ENCODE results near the gene CNTNAP2.

- TF ChIP-seq CTCF (IDR thresholded peaks at IDR 0.05; ENCODE audit: low read depth, low read length, missing input control): no peak
- TF ChIP-seq ZBTB33 (IDR thresholded peaks at IDR 0.05): no peak
- no peak for TF ChIP-seq RXRA (IDR thresholded peaks at IDR 0.05)
- TF ChIP-seq RAD21 (IDR thresholded peaks at IDR 0.05): no peak
- no peak for TF ChIP-seq YY1 (IDR thresholded peaks at IDR 0.05)
- no peak for TF ChIP-seq REST (IDR thresholded peaks at IDR 0.05)
- TF ChIP-seq MAX (IDR thresholded peaks at IDR 0.05): no peak
- TF ChIP-seq GABPA (IDR thresholded peaks at IDR 0.05 in 1 of 2, conservative IDR thresholded peaks at IDR 0.05 in 1 of 2): no peak
- no peak for TF ChIP-seq HNF4A (conservative IDR thresholded peaks at IDR 0.05)
- TF ChIP-seq TAF1 (conservative IDR thresholded peaks at IDR 0.05): no peak
- no peak for TF ChIP-seq SP1 (IDR thresholded peaks at IDR 0.05)
- TF ChIP-seq NR2F2 (IDR thresholded peaks at IDR 0.05): no peak
Measured at GRCh38 chr7:148327379-148327778, 2210.8 kb downstream of the CNTNAP2 start.
